Activated CD8-positive, alpha-beta T cell treated with anti-CD3 and anti-CD28 coated beads, Interleukin-2, amount 10 ng/mL, durations not matched to agents 7 days and 5 days (primary cell): Measurements from ENCODE around the gene DHX16. TPM values are rescaled to one million over a fixed set of nuclear protein-coding genes. Genes with fewer than 3 reads are reported as not detected.
A peak's percentile ranks its signal among the peaks of the same experiment; 100 is the strongest.

Source experiments
- ATAC-seq: fragments of 150-1000 bp; cut with Tn5 transposase; one replicate; pipeline ENCODE4 v1.10.0; 2021; ENCODE audit warnings: moderate library complexity
- CTCF ChIA-PET: fragments of 350-600 bp; sonication (Branson Sonifier 250); formaldehyde crosslinking; loops from one replicate; lab custom pipeline; 2021; ENCODE audit warnings: antibody characterized with exemption; lab: Charles Lee
- POLR2A ChIA-PET: fragments of 350-600 bp; sonication (Branson Sonifier 250); formaldehyde crosslinking; loops from one replicate; lab custom pipeline; 2021; ENCODE audit warnings: antibody characterized with exemption; lab: Charles Lee
- DNase-seq: peaks from one replicate; pipeline ENCODE4 v3.0.0-alpha.2; 2020
- H3K27ac Mint-ChIP-seq: one replicate; pipeline ENCODE4 v1.8.0; 2021; ENCODE audit warnings: mild to moderate bottlenecking, mixed read lengths
- H3K27me3 Mint-ChIP-seq: one replicate; pipeline ENCODE4 v1.8.0; 2021; ENCODE audit warnings: low read depth, mixed read lengths
- H3K36me3 Mint-ChIP-seq: one replicate; pipeline ENCODE4 v1.8.0; 2021; ENCODE audit warnings: low read depth, mixed read lengths
- H3K4me1 Mint-ChIP-seq: one replicate; pipeline ENCODE4 v1.8.0; 2021; ENCODE audit warnings: low read depth, mixed read lengths
- H3K4me3 Mint-ChIP-seq: one replicate; pipeline ENCODE4 v1.8.0; 2021; ENCODE audit warnings: mild to moderate bottlenecking, mixed read lengths
- H3K9me3 Mint-ChIP-seq: one replicate; pipeline ENCODE4 v1.8.0; 2022; ENCODE audit warnings: mixed read lengths; ENCODE audit not compliant: insufficient read depth
- total RNA-seq, 2 experiments: library from RNA; stranded (reverse); gene quantifications; one replicate each; pipeline ENCODE4 v1.2.3, GENCODE V29; 2021

The DHX16 gene
- total RNA-seq, 2 experiments from 2014 or later = 38.5 to 41.0 TPM

GRCh38 chr6:30615219-30615957 is 57.4 kb downstream of the DHX16 start:
- POLR2A ChIA-PET = interaction anchor here (0.6 to 4.7 kb wide), 36 partner anchors 9 to 926 kb away, joined by 3 to 60 read pairs (median 4); partner anchors contain the start of genes ABCF1, C6orf136, DDX39B and DHX16
- Mint-ChIP-seq H3K36me3 (peaks cover 75% of the 10 kb centered on the region), H3K27me3 (peaks cover 2% of the 10 kb centered on the region), H3K4me3 (peak overlapping the region; percentile 93), H3K4me1 (peaks cover 53% of the 10 kb centered on the region), H3K9me3 (no peaks in the 10 kb centered on the region), H3K27ac (peak overlapping the region; percentile 98)
- DNase-seq = peak; percentile 55
- CTCF ChIA-PET = interaction anchor here (0.7 to 3.5 kb wide), 20 partner anchors 11 to 132 kb away, joined by 3 to 26 read pairs (median 4); partner anchors contain the start of genes ABCF1, ATAT1 and DHX16
- peak; percentile 2 for ATAC-seq

GRCh38 chr6:30614843-30615218 is 58.0 kb downstream of the DHX16 start:
- peak; percentile 65 for ATAC-seq
- Mint-ChIP-seq H3K4me3 (peak overlapping the region; percentile 93), H3K9me3 (no peaks in the 10 kb centered on the region), H3K36me3 (peaks cover 80% of the 10 kb centered on the region), H3K4me1 (peaks cover 57% of the 10 kb centered on the region), H3K27me3 (peaks cover 2% of the 10 kb centered on the region), H3K27ac (peak overlapping the region; percentile 98)
- POLR2A ChIA-PET = interaction anchor here (0.6 to 4.7 kb wide), 28 partner anchors 9 to 927 kb away, joined by 3 to 60 read pairs (median 10); partner anchors contain the start of genes ABCF1, C6orf136, DDX39B and DHX16
- DNase-seq = peak; percentile 96
- CTCF ChIA-PET = interaction anchor here (0.7 to 3.5 kb wide), 19 partner anchors 11 to 132 kb away, joined by 3 to 26 read pairs (median 4); partner anchors contain the start of genes ABCF1, ATAT1 and DHX16

- peaks cover 55% of the 10 kb centered on the region for H3K4me1 Mint-ChIP-seq
- no peaks in the 10 kb centered on the region for H3K9me3 Mint-ChIP-seq
- H3K27ac Mint-ChIP-seq = peak overlapping the region; percentile 98
- DNase-seq (no peak), ATAC-seq (no peak)
- H3K4me3 Mint-ChIP-seq = peak overlapping the region; percentile 93
- POLR2A ChIA-PET = interaction anchor here (0.6 to 4.7 kb wide), 25 partner anchors 8 to 927 kb away, joined by 3 to 60 read pairs (median 12); partner anchors contain the start of genes ABCF1, C6orf136, DDX39B and DHX16
- H3K36me3 Mint-ChIP-seq = peaks cover 80% of the 10 kb centered on the region
- H3K27me3 Mint-ChIP-seq = peaks cover 2% of the 10 kb centered on the region
- CTCF ChIA-PET = interaction anchor here (0.7 to 3.5 kb wide), 20 partner anchors 10 to 131 kb away, joined by 3 to 30 read pairs (median 4); partner anchors contain the start of genes ATAT1 and DHX16
These were observed 58.6 kb downstream of the DHX16 start for GRCh38 chr6:30614044-30614842.

GRCh38 chr6:30613251-30614043 is 59.4 kb downstream of the DHX16 start:
- ATAC-seq = no peak
- ChIA-PET CTCF (interaction anchor here (0.7 to 3.5 kb wide), 25 partner anchors 13 to 466 kb away, joined by 3 to 30 read pairs (median 4); partner anchors contain the start of genes ATAT1 and DHX16), POLR2A (interaction anchor here (0.8 to 4.7 kb wide), 13 partner anchors 9 to 121 kb away, joined by 3 to 60 read pairs (median 4); partner anchors contain the start of genes ABCF1, GNL1, MDC1 and PRR3)
- Mint-ChIP-seq H3K9me3 (no peaks in the 10 kb centered on the region), H3K36me3 (peaks cover 82% of the 10 kb centered on the region), H3K27me3 (peaks cover 2% of the 10 kb centered on the region), H3K4me3 (peak overlapping the region; percentile 93), H3K4me1 (peaks cover 56% of the 10 kb centered on the region), H3K27ac (peak overlapping the region; percentile 75)
- no peak for DNase-seq

GRCh38 chr6:30612687-30613248 is 60.0 kb downstream of the DHX16 start:
- Mint-ChIP-seq H3K4me1 (peaks cover 55% of the 10 kb centered on the region), H3K36me3 (peaks cover 84% of the 10 kb centered on the region), H3K9me3 (no peaks in the 10 kb centered on the region), H3K4me3 (no peak overlapping the region), H3K27ac (peak overlapping the region; percentile 31), H3K27me3 (peaks cover 2% of the 10 kb centered on the region)
- DNase-seq = no peak
- ATAC-seq = no peak
- CTCF ChIA-PET = interaction anchor here (0.7 to 3.5 kb wide), 25 partner anchors 9 to 467 kb away, joined by 3 to 30 read pairs (median 4); partner anchors contain the start of genes ATAT1, DHX16 and MDC1
- POLR2A ChIA-PET = interaction anchor here (0.8 to 4.7 kb wide), 11 partner anchors 9 to 118 kb away, joined by 3 to 60 read pairs (median 3); partner anchors contain the start of genes ABCF1 and MDC1

- Mint-ChIP-seq H3K27me3 (peaks cover 2% of the 10 kb centered on the region), H3K36me3 (peaks cover 90% of the 10 kb centered on the region), H3K4me1 (peaks cover 59% of the 10 kb centered on the region), H3K27ac (no peak overlapping the region), H3K9me3 (no peaks in the 10 kb centered on the region), H3K4me3 (no peak overlapping the region)
- DNase-seq (no peak), ATAC-seq (no peak)
- ChIA-PET CTCF (interaction anchor here (0.7 to 3.5 kb wide), 15 partner anchors 8 to 130 kb away, joined by 3 to 30 read pairs (median 5); partner anchors contain the start of genes ATAT1, DHX16 and MDC1), POLR2A (interaction anchor here (0.8 to 4.7 kb wide), 4 partner anchors 13 to 118 kb away, joined by 3 to 60 read pairs (median 4); no protein-coding TSS in a partner anchor)
These were observed 60.6 kb downstream of the DHX16 start for GRCh38 chr6:30612213-30612612.

GRCh38 chr6:30611856-30612194 is 61.0 kb downstream of the DHX16 start:
- H3K9me3 Mint-ChIP-seq = no peaks in the 10 kb centered on the region
- peaks cover 88% of the 10 kb centered on the region for H3K36me3 Mint-ChIP-seq
- ChIA-PET CTCF (interaction anchor here (0.7 to 3.5 kb wide), 10 partner anchors 8 to 128 kb away, joined by 3 to 30 read pairs (median 7); partner anchors contain the start of genes DHX16 and MDC1), POLR2A (interaction anchor here (1.0 to 4.7 kb wide), 2 partner anchors 13 to 118 kb away, joined by 3 to 60 read pairs; no protein-coding TSS in a partner anchor)
- H3K27me3 Mint-ChIP-seq = peaks cover 2% of the 10 kb centered on the region
- ATAC-seq (no peak), DNase-seq (no peak)
- H3K27ac Mint-ChIP-seq = peak overlapping the region; percentile 22
- H3K4me3 Mint-ChIP-seq = no peak overlapping the region
- H3K4me1 Mint-ChIP-seq = peaks cover 59% of the 10 kb centered on the region

GRCh38 chr6:30611150-30611855 is 61.5 kb downstream of the DHX16 start:
- peak overlapping the region; percentile 22 for H3K27ac Mint-ChIP-seq
- POLR2A ChIA-PET = interaction anchor here (0.9 to 1.2 kb wide), 3 partner anchors 10 to 14 kb away, joined by 3 to 6 read pairs (median 4); no protein-coding TSS in a partner anchor
- CTCF ChIA-PET = interaction anchor here (1.3 to 2.1 kb wide), 5 partner anchors 13 to 120 kb away, joined by 3 to 15 read pairs (median 9); no protein-coding TSS in a partner anchor
- peaks cover 1% of the 10 kb centered on the region for H3K27me3 Mint-ChIP-seq
- H3K4me1 Mint-ChIP-seq = peaks cover 64% of the 10 kb centered on the region
- no peak for DNase-seq
- no peaks in the 10 kb centered on the region for H3K9me3 Mint-ChIP-seq
- no peak for ATAC-seq
- H3K36me3 Mint-ChIP-seq = peaks cover 88% of the 10 kb centered on the region
- H3K4me3 Mint-ChIP-seq = no peak overlapping the region

- ChIA-PET POLR2A (interaction anchor here (0.7 to 1.2 kb wide), 4 partner anchors 8 to 13 kb away, joined by 3 to 6 read pairs (median 4); no protein-coding TSS in a partner anchor), CTCF (interaction anchor here (0.7 to 2.0 kb wide), 7 partner anchors 12 to 156 kb away, joined by 3 to 15 read pairs (median 5); no protein-coding TSS in a partner anchor)
- no peak overlapping the region for H3K27ac Mint-ChIP-seq
- H3K4me1 Mint-ChIP-seq = peaks cover 68% of the 10 kb centered on the region
- no peaks in the 10 kb centered on the region for H3K9me3 Mint-ChIP-seq
- peaks cover 87% of the 10 kb centered on the region for H3K36me3 Mint-ChIP-seq
- no peaks in the 10 kb centered on the region for H3K27me3 Mint-ChIP-seq
- DNase-seq (no peak), ATAC-seq (no peak)
- no peak overlapping the region for H3K4me3 Mint-ChIP-seq
These were observed 62.7 kb downstream of the DHX16 start for GRCh38 chr6:30610065-30610464.
